ENCODE measurements around the gene CENPK.

- TF ChIP-seq CTCF (conservative IDR thresholded peaks at IDR 0.05; ENCODE audit: low read depth, low read length) (no peak), EZH2 (IDR thresholded peaks at IDR 0.05; ENCODE audit: low read length, unreplicated experiment) (no peak), EZH2phosphoT487 (IDR thresholded peaks at IDR 0.05; ENCODE audit: borderline replicate concordance, low read length) (no peak)
Measured at GRCh38 chr5:65482736-65483545, 80.0 kb downstream of the CENPK start.
